Loucy (cell line): ENCODE measurements around the gene BANP.
"Not testable (repeated sequence)": the region's sequence is repeated elsewhere in the genome, so short reads cannot be mapped to it uniquely, and the experiment has no call there.

Source experiments
- H2AFZ ChIP-seq: fragments of 200-600 bp; sonication (generic); 2 replicates; pipeline ENCODE4 v1.6.0; 2016; ENCODE audit warnings: antibody characterized with exemption, mild to moderate bottlenecking, low read length, moderate library complexity
- H3F3A ChIP-seq: fragments of 200-600 bp; 2 replicates; pipeline ENCODE4 v1.6.0; 2016; ENCODE audit warnings: antibody characterized with exemption, low read depth, mild to moderate bottlenecking
- H3K27me3 ChIP-seq: fragments of 200-600 bp; sonication (generic); 2 replicates; pipeline ENCODE4 v1.6.1; 2014; ENCODE audit warnings: low read length, mild to moderate bottlenecking; ENCODE audit not compliant: insufficient read depth, poor library complexity, severe bottlenecking
- H3K36me3 ChIP-seq: fragments of 200-600 bp; sonication (generic); 2 replicates; pipeline ENCODE4 v1.6.1; 2016; ENCODE audit warnings: low read length; ENCODE audit not compliant: insufficient read depth
- H3K4me1 ChIP-seq: fragments of 200-600 bp; sonication (generic); 2 replicates; pipeline ENCODE4 v1.5.1; 2014; ENCODE audit warnings: low read length, mild to moderate bottlenecking; ENCODE audit not compliant: insufficient read depth, poor library complexity, severe bottlenecking
- H3K4me2 ChIP-seq: fragments of 200-600 bp; sonication (generic); 2 replicates; pipeline ENCODE4 v1.6.0; 2014; ENCODE audit warnings: antibody characterized with exemption, low read length, low read depth, mild to moderate bottlenecking; ENCODE audit not compliant: poor library complexity, severe bottlenecking
- H3K4me3 ChIP-seq: fragments of 200-600 bp; sonication (generic); 2 replicates; pipeline ENCODE4 v1.5.1; 2014; ENCODE audit warnings: low read length, mild to moderate bottlenecking, mixed read lengths; ENCODE audit not compliant: poor library complexity, severe bottlenecking
- H3K79me2 ChIP-seq: fragments of 200-600 bp; sonication (generic); 2 replicates; pipeline ENCODE4 v1.6.1; 2014; ENCODE audit warnings: low read length; ENCODE audit not compliant: insufficient read depth
- H3K9ac ChIP-seq: fragments of 200-600 bp; sonication (generic); 2 replicates; pipeline ENCODE4 v1.6.0; 2014; ENCODE audit warnings: mild to moderate bottlenecking, low read depth, low read length, moderate library complexity; ENCODE audit not compliant: poor library complexity, severe bottlenecking
- H3K9me2 ChIP-seq: fragments of 200-600 bp; sonication (generic); replicated peaks from 2 replicates; pipeline ENCODE4 v1.6.1; 2016; ENCODE audit warnings: low read depth, low read length, mixed read lengths
- H3K9me3 ChIP-seq: fragments of 200-600 bp; sonication (generic); 2 replicates; pipeline ENCODE4 v1.6.1; 2014; ENCODE audit warnings: mild to moderate bottlenecking, antibody characterized with exemption, low read length, low read depth; ENCODE audit not compliant: insufficient read depth
- H4K20me1 ChIP-seq: fragments of 200-600 bp; sonication (generic); 2 replicates; pipeline ENCODE4 v1.6.0; 2014; ENCODE audit warnings: antibody characterized with exemption, low read length, mild to moderate bottlenecking; ENCODE audit not compliant: insufficient read depth, poor library complexity, severe bottlenecking
- EZH2phosphoT487 ChIP-seq: fragments of 200-600 bp; IDR thresholded peaks from 2 replicates; pipeline ENCODE4 v1.6.1; 2018; ENCODE audit warnings: antibody characterized with exemption, mild to moderate bottlenecking, moderate library complexity, borderline replicate concordance
- TF ChIP-seq, protein P1 (sequence below): fragments of 200-600 bp; sonication (generic); conservative IDR thresholded peaks from 2 replicates; pipeline ENCODE4 v1.5.1; 2014; ENCODE audit warnings: mild to moderate bottlenecking, antibody characterized with exemption, low read length

BANP gene

DNA sequence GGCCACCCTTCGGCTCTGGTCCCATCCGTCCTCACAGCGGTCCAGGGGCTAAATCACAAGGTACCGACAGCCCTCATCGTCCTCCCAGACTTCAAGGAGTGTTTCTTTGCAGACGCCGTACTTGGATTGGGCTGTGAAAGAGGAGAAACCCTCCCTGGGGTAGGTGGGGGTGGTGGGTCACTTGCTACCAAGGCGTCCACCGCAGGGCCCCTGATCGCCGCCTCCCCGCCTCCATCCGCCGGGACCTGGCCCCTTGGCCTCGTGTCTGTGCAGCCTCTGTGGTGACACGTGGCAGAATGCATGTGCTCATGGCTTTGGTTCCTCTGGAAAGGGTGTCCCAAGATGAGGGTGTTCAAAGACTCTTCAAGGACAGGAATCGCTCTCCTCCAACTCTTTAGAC, 151.4 kb downstream of the BANP start:
- no peaks in the 10 kb centered on the region for H3K36me3 ChIP-seq
- no peaks in the 10 kb centered on the region for H3K9me3 ChIP-seq
- no peak overlapping the region for H2AFZ ChIP-seq
- no peaks in the 10 kb centered on the region for H3K9me2 ChIP-seq
- H3K9ac ChIP-seq, result no peak overlapping the region
- no peaks in the 10 kb centered on the region for H3K79me2 ChIP-seq
- H4K20me1 ChIP-seq, result no peaks in the 10 kb centered on the region
- H3F3A ChIP-seq, result no peaks in the 10 kb centered on the region
- no peak overlapping the region for H3K4me3 ChIP-seq
- TF ChIP-seq EZH2phosphoT487, result no peak
- TF ChIP-seq, protein P1, sequence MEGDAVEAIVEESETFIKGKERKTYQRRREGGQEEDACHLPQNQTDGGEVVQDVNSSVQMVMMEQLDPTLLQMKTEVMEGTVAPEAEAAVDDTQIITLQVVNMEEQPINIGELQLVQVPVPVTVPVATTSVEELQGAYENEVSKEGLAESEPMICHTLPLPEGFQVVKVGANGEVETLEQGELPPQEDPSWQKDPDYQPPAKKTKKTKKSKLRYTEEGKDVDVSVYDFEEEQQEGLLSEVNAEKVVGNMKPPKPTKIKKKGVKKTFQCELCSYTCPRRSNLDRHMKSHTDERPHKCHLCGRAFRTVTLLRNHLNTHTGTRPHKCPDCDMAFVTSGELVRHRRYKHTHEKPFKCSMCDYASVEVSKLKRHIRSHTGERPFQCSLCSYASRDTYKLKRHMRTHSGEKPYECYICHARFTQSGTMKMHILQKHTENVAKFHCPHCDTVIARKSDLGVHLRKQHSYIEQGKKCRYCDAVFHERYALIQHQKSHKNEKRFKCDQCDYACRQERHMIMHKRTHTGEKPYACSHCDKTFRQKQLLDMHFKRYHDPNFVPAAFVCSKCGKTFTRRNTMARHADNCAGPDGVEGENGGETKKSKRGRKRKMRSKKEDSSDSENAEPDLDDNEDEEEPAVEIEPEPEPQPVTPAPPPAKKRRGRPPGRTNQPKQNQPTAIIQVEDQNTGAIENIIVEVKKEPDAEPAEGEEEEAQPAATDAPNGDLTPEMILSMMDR, result no peak
- no peaks in the 10 kb centered on the region for H3K27me3 ChIP-seq
- H3K4me1 ChIP-seq, result no peaks in the 10 kb centered on the region
- no peak overlapping the region for H3K4me2 ChIP-seq

DNA sequence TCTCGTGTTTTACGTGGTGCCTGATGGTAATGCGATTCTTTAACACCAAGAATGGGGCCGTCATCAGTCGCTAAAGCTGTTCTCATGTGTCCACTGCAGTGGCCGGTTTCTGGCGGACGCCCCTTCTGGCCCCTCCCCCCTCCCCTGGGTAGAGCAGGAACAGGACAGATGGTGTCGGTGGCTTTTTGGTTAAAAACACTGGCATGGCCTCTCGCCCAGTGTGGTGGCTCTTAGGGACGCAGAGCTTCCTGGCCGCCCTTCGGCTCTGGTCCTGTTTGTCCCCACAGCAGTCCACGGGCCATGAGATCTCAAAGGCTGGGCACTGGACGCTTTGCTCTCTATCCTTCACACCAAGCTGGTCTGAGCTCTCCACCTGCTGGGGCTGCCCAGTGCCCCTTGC, 151.8 kb downstream of the BANP start:
- Histone ChIP-seq H2AFZ (no peak overlapping the region), H3K79me2 (no peaks in the 10 kb centered on the region), H3K9me2 (no peaks in the 10 kb centered on the region), H3K36me3 (no peaks in the 10 kb centered on the region), H4K20me1 (no peaks in the 10 kb centered on the region), H3K4me3 (no peak overlapping the region), H3F3A (no peaks in the 10 kb centered on the region), H3K9ac (no peak overlapping the region), H3K27me3 (no peaks in the 10 kb centered on the region), H3K9me3 (no peaks in the 10 kb centered on the region), H3K4me2 (no peak overlapping the region), H3K4me1 (no peaks in the 10 kb centered on the region)
- TF ChIP-seq, protein P1, result no peak
- TF ChIP-seq EZH2phosphoT487, result no peak

GRCh38 chr16:88103581-88104188, 152.5 kb downstream of the BANP start:
- no peaks in the 10 kb centered on the region for H4K20me1 ChIP-seq
- H3K9me3 ChIP-seq, result no peaks in the 10 kb centered on the region
- H3K4me2 ChIP-seq, result no peak overlapping the region
- no peaks in the 10 kb centered on the region for H3K27me3 ChIP-seq
- no peak for TF ChIP-seq EZH2phosphoT487
- TF ChIP-seq, protein P1, result no peak
- no peaks in the 10 kb centered on the region for H3K4me1 ChIP-seq
- no peak overlapping the region for H3K9ac ChIP-seq
- H3K36me3 ChIP-seq, result no peaks in the 10 kb centered on the region
- H3F3A ChIP-seq, result no peaks in the 10 kb centered on the region
- H3K4me3 ChIP-seq, result no peak overlapping the region
- no peak overlapping the region for H2AFZ ChIP-seq
- no peaks in the 10 kb centered on the region for H3K9me2 ChIP-seq
- H3K79me2 ChIP-seq, result no peaks in the 10 kb centered on the region

GRCh38 chr16:88104363-88104762, 153.1 kb downstream of the BANP start:
- H3F3A ChIP-seq, H4K20me1 ChIP-seq, H3K4me3 ChIP-seq, H3K4me2 ChIP-seq, H3K9me2 ChIP-seq, H2AFZ ChIP-seq, H3K79me2 ChIP-seq, H3K4me1 ChIP-seq, H3K9me3 ChIP-seq, H3K27me3 ChIP-seq, H3K9ac ChIP-seq, H3K36me3 ChIP-seq: not testable (repeated sequence)

DNA sequence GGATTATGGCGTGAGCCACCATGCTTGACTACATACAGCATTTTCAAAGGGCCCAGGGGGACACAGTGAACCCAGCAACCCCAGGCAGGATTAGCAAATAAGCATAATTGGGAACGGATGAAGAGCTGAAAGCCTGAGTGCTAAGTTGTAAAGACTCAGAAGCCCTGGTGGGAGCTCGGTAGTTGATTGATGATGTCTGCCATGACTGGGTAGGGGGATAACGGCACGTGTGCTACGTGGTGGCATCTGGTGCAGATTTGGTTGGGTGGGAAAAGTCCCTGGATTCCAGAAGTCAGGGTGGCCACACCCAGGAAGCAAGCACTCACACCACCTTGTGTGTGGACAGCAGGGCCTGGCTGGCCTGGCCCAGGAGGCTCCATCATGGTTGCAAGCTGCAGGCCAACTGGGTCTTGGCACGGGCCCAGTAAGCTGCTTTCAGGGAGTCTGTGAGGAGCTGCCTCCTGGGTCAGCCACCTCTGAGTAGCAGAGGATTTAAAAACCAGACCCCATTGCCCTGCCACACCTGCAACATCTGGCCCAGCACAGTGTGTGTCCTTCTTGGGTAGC, 154.4 kb downstream of the BANP start:
- not testable (repeated sequence) for H3K36me3 ChIP-seq, H3K9me2 ChIP-seq, H3K4me3 ChIP-seq, H3K4me1 ChIP-seq, H3K27me3 ChIP-seq, H3K79me2 ChIP-seq, H2AFZ ChIP-seq, H4K20me1 ChIP-seq, H3K4me2 ChIP-seq, H3F3A ChIP-seq, H3K9me3 ChIP-seq, H3K9ac ChIP-seq
